ENCODE data around the gene DOK3. TPM values are rescaled to one million over a fixed set of nuclear protein-coding genes. Genes with fewer than 3 reads are reported as not detected.
A peak's percentile ranks its signal among the peaks of the same experiment; 100 is the strongest.

DOK3 gene
- total and polyA plus RNA-seq, 10 donors = 69.9 to 231 (median 142) TPM

DNA sequence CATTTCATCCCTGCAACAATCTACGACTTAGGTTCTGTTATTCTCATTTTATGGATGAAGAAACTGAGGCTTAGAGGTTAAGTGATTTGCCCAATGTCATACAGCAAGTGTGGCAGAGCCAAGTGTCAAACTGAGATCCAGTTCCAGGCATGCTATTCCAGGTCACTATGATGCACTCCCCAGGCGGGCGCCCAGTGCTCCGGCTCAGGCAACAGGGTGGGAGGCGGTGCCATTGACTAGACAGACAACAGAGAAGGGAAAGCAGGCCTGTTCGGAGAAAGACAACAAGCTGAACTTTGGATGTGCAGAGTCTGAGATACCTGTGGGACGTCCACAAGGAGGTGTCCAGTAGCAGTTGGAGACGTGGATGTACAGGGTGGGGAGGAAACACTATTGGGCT, 18.0 kb upstream of the DOK3 start:
- WGBS, 5 donors = 94 to 96% (median 96%) methylated on average over 8 of the region's 8 CpGs
- Histone ChIP-seq H3K36me3 (peaks cover 0 to 100% (median 97%) of the 10 kb centered on the region in 6 donors), H3K27me3 (replicated peaks in 1 of 7) (no peaks in the 10 kb centered on the region), H3K4me1 (no peaks in the 10 kb centered on the region), H3K9me3 (no peaks in the 10 kb centered on the region), H3K27ac (no peak overlapping the region), H3K4me3 (no peak overlapping the region)
- intact Hi-C loops (cut with DNase I; ENCODE audit: low total_unique reads) = no loop called here
- TF ChIP-seq POLR2AphosphoS5 (IDR thresholded peaks at IDR 0.05) = peak in 1 of 3 donors; percentile 15
- TF ChIP-seq POLR2A (IDR thresholded peaks at IDR 0.05) = no peak
- peak; percentile 25 for DNase-seq

GRCh38 chr5:177526791-177527190, 17.2 kb upstream of the DOK3 start:
- H3K27ac ChIP-seq = no peak overlapping the region
- no peak for TF ChIP-seq POLR2A (IDR thresholded peaks at IDR 0.05)
- no peak for TF ChIP-seq POLR2AphosphoS5 (IDR thresholded peaks at IDR 0.05)
- DNase-seq = peak; percentile 7
- intact Hi-C loops (cut with DNase I; ENCODE audit: low total_unique reads) = no loop called here
- no peaks in the 10 kb centered on the region for H3K9me3 ChIP-seq
- WGBS, 5 donors = 90 to 97% (median 96%) methylated on average over 6 of the region's 6 CpGs
- peaks cover 0 to 4% (median 0%) of the 10 kb centered on the region in 6 donors for H3K4me1 ChIP-seq
- no peaks in the 10 kb centered on the region for H3K27me3 ChIP-seq (replicated peaks in 1 of 7)
- peaks cover 0 to 99% (median 95%) of the 10 kb centered on the region in 6 donors for H3K36me3 ChIP-seq
- no peak overlapping the region for H3K4me3 ChIP-seq

- peak; percentile 18 for DNase-seq
These were observed 16.6 kb upstream of the DOK3 start for GRCh38 chr5:177526191-177526590.

GRCh38 chr5:177524941-177525655, 15.5 kb upstream of the DOK3 start:
- DNase-seq = peak; percentile 39
- peaks cover 0 to 21% (median 2%) of the 10 kb centered on the region in 6 donors for H3K4me1 ChIP-seq
- no peaks in the 10 kb centered on the region for H3K27me3 ChIP-seq (replicated peaks in 1 of 7)
- H3K27ac ChIP-seq = no peak overlapping the region
- peaks cover 0 to 99% (median 94%) of the 10 kb centered on the region in 6 donors for H3K36me3 ChIP-seq
- intact Hi-C loops (cut with DNase I; ENCODE audit: low total_unique reads) = no loop called here
- TF ChIP-seq, protein P1, sequence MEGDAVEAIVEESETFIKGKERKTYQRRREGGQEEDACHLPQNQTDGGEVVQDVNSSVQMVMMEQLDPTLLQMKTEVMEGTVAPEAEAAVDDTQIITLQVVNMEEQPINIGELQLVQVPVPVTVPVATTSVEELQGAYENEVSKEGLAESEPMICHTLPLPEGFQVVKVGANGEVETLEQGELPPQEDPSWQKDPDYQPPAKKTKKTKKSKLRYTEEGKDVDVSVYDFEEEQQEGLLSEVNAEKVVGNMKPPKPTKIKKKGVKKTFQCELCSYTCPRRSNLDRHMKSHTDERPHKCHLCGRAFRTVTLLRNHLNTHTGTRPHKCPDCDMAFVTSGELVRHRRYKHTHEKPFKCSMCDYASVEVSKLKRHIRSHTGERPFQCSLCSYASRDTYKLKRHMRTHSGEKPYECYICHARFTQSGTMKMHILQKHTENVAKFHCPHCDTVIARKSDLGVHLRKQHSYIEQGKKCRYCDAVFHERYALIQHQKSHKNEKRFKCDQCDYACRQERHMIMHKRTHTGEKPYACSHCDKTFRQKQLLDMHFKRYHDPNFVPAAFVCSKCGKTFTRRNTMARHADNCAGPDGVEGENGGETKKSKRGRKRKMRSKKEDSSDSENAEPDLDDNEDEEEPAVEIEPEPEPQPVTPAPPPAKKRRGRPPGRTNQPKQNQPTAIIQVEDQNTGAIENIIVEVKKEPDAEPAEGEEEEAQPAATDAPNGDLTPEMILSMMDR (IDR thresholded peaks at IDR 0.05 in 8 of 11, conservative IDR thresholded peaks at IDR 0.05 in 3 of 11) = no peak
- TF ChIP-seq POLR2AphosphoS5 (IDR thresholded peaks at IDR 0.05) (no peak), POLR2A (IDR thresholded peaks at IDR 0.05) (no peak)
- H3K9me3 ChIP-seq = no peaks in the 10 kb centered on the region
- WGBS, 5 donors = 80 to 94% (median 89%) methylated on average over 10 of the region's 10 CpGs
- no peak overlapping the region for H3K4me3 ChIP-seq

More at GRCh38 chr5:177526191-177526590, 16.6 kb upstream of the DOK3 start:
- H3K27me3 ChIP-seq (replicated peaks in 1 of 7) = no peaks in the 10 kb centered on the region
- intact Hi-C loops (cut with DNase I; ENCODE audit: low total_unique reads) = no loop called here
- H3K4me1 ChIP-seq = peaks cover 0 to 10% (median under 1%) of the 10 kb centered on the region in 6 donors
- no peak overlapping the region for H3K4me3 ChIP-seq
- peaks cover 0 to 99% (median 95%) of the 10 kb centered on the region in 6 donors for H3K36me3 ChIP-seq
- 89 to 98% (median 95%) methylated on average over 4 of the region's 4 CpGs for WGBS, 5 donors
- TF ChIP-seq POLR2AphosphoS5 (IDR thresholded peaks at IDR 0.05) = peak in 1 of 3 donors; percentile 16
- TF ChIP-seq POLR2A (IDR thresholded peaks at IDR 0.05) = no peak
- TF ChIP-seq, protein P1 (IDR thresholded peaks at IDR 0.05 in 8 of 11, conservative IDR thresholded peaks at IDR 0.05 in 3 of 11) = no peak
- no peak overlapping the region for H3K27ac ChIP-seq
- H3K9me3 ChIP-seq = no peaks in the 10 kb centered on the region

- no peaks in the 10 kb centered on the region for H3K9me3 ChIP-seq
- no peak overlapping the region for H3K4me3 ChIP-seq
- peak; percentile 56 for DNase-seq
- WGBS, 5 donors = 91 to 100% (median 95%) methylated on average over 9 to 12 of the region's 12 CpGs
- H3K4me1 ChIP-seq = peaks cover 0 to 27% (median 6%) of the 10 kb centered on the region in 6 donors
- H3K36me3 ChIP-seq = peaks cover 0 to 99% (median 94%) of the 10 kb centered on the region in 6 donors
- TF ChIP-seq POLR2AphosphoS5 (IDR thresholded peaks at IDR 0.05) (no peak), POLR2A (IDR thresholded peaks at IDR 0.05) (no peak)
- TF ChIP-seq, protein P1 (IDR thresholded peaks at IDR 0.05 in 8 of 11, conservative IDR thresholded peaks at IDR 0.05 in 3 of 11) = no peak
- no peak overlapping the region for H3K27ac ChIP-seq
- no peaks in the 10 kb centered on the region for H3K27me3 ChIP-seq (replicated peaks in 1 of 7)
- intact Hi-C loops (cut with DNase I; ENCODE audit: low total_unique reads) = no loop called here
These were observed 14.9 kb upstream of the DOK3 start for GRCh38 chr5:177524539-177524900.
